Measurements from ENCODE around the gene PREP. TPM values are rescaled to one million over a fixed set of nuclear protein-coding genes. Genes with fewer than 3 reads are reported as not detected.
"Not testable (repeated sequence)": the region's sequence is repeated elsewhere in the genome, so short reads cannot be mapped to it uniquely, and the experiment has no call there.

Gene PREP
- polyA plus RNA-seq (2014; cell fraction: cytosol; rRNA removed) = 30.3 and 32.9 TPM in 2 replicates
- polyA plus RNA-seq (2014; cell fraction: nucleus; rRNA removed) = 19.3 and 23.5 TPM in 2 replicates

GRCh38 chr6:105402939-105403935 is at the start of gene PREP:
Gene PREP, minus strand, starts transcription at chr6:105403082. Its CDS starts 191 bp downstream, at chr6:105402891.
- DNase-seq (ENCODE audit: low spot score) = peak; percentile 86

GRCh38 chr6:105452376-105452775 is 49.5 kb upstream of the PREP start:
- no peak for DNase-seq (ENCODE audit: low spot score)

- DNase-seq (ENCODE audit: low spot score) = no peak
These were observed 47.0 kb upstream of the PREP start for GRCh38 chr6:105449756-105450390.

- DNase-seq (ENCODE audit: low spot score) = no peak
These were observed 42.6 kb upstream of the PREP start for GRCh38 chr6:105445481-105445880.

GRCh38 chr6:105443941-105444340 is 41.1 kb upstream of the PREP start:
- no peak for DNase-seq (ENCODE audit: low spot score)

GRCh38 chr6:105442369-105442768 is 39.5 kb upstream of the PREP start:
- DNase-seq (ENCODE audit: low spot score) = no peak

- no peak for DNase-seq (ENCODE audit: low spot score)
These were observed 34.4 kb upstream of the PREP start for GRCh38 chr6:105437236-105437635.

- no peak for DNase-seq (ENCODE audit: low spot score)
These were observed 30.8 kb upstream of the PREP start for GRCh38 chr6:105433723-105434122.

- no peak for DNase-seq (ENCODE audit: low spot score)
These were observed 29.9 kb upstream of the PREP start for GRCh38 chr6:105432797-105433196.

- DNase-seq (ENCODE audit: low spot score) = peak; percentile 37
These were observed 28.3 kb upstream of the PREP start for GRCh38 chr6:105431226-105431625.

- DNase-seq (ENCODE audit: low spot score) = no peak
These were observed 27.8 kb upstream of the PREP start for GRCh38 chr6:105430685-105431084.

GRCh38 chr6:105429676-105430075 is 26.8 kb upstream of the PREP start:
- DNase-seq (ENCODE audit: low spot score) = no peak

GRCh38 chr6:105428342-105428957 is 25.6 kb upstream of the PREP start:
- DNase-seq (ENCODE audit: low spot score) = no peak

- peak; percentile 69 for DNase-seq (ENCODE audit: low spot score)
These were observed 21.4 kb upstream of the PREP start for GRCh38 chr6:105424175-105424783.

- DNase-seq (ENCODE audit: low spot score) = not testable (repeated sequence)
These were observed 14.1 kb upstream of the PREP start for GRCh38 chr6:105416971-105417370.

GRCh38 chr6:105409734-105410133 is 6.9 kb upstream of the PREP start:
- DNase-seq (ENCODE audit: low spot score) = no peak

GRCh38 chr6:105402090-105402938 is 568 bp downstream of the PREP start:
- peak; percentile 42 for DNase-seq (ENCODE audit: low spot score)

- DNase-seq (ENCODE audit: low spot score) = peak; percentile 43
These were observed 1.4 kb downstream of the PREP start for GRCh38 chr6:105401247-105402089.

GRCh38 chr6:105400501-105400900 is 2.4 kb downstream of the PREP start:
- DNase-seq (ENCODE audit: low spot score) = no peak

- no peak for DNase-seq (ENCODE audit: low spot score)
These were observed 4.0 kb downstream of the PREP start for GRCh38 chr6:105398859-105399258.
